Measurements from ENCODE around the gene GZMA. TPM values are rescaled to one million over a fixed set of nuclear protein-coding genes. Genes with fewer than 3 reads are reported as not detected.

GZMA gene
- total and polyA plus RNA-seq, 2 donors (not counting 1 experiment from before 2014, with no cell fraction given): not detected

GRCh38 chr5:55136521-55136920 lies 34.1 kb downstream of the GZMA start:
- TF ChIP-seq EZH2 (IDR thresholded peaks at IDR 0.05; ENCODE audit: low read length, missing control alignments) (no peak), CTCF (conservative IDR thresholded peaks at IDR 0.05 in 1 of 2, IDR thresholded peaks at IDR 0.05 in 1 of 2; ENCODE audit: low read depth in 1 of 2, low read length in 2 of 2) (no peak)
- Histone ChIP-seq H3K9ac (ENCODE audit: insufficient read depth, low read length) (no peak overlapping the region), H3K79me2 (ENCODE audit: control insufficient read depth, insufficient read depth, low read length) (no peaks in the 10 kb centered on the region), H2AFZ (ENCODE audit: low read length) (no peak overlapping the region), H3K4me3 (replicated peaks in 1 of 4; ENCODE audit: control extremely low read depth in 1 of 4, insufficient read depth in 1 of 4, low read depth in 3 of 4, low read length in 4 of 4) (no peak overlapping the region), H3K36me3 (ENCODE audit: control insufficient read depth, insufficient read depth, low read length) (no peaks in the 10 kb centered on the region), H3K9me3 (ENCODE audit: control insufficient read depth, insufficient read depth, low read depth, low read length) (no peaks in the 10 kb centered on the region), H3K27ac (ENCODE audit: insufficient read depth, low read length) (no peak overlapping the region), H3K4me2 (ENCODE audit: extremely low read depth, insufficient read depth, low read length) (no peak overlapping the region), H4K20me1 (ENCODE audit: control insufficient read depth, extremely low read depth, insufficient read depth, low read length) (no peaks in the 10 kb centered on the region), H3K27me3 (ENCODE audit: control insufficient read depth, insufficient read depth, low read length) (no peaks in the 10 kb centered on the region), H3K4me1 (ENCODE audit: control insufficient read depth, extremely low read depth, insufficient read depth, low read length) (no peaks in the 10 kb centered on the region)
- DNase-seq (ENCODE audit: low read depth in 2 of 2): no peak

GRCh38 chr5:55140908-55141665 lies 38.6 kb downstream of the GZMA start:
- H3K27ac ChIP-seq (ENCODE audit: insufficient read depth, low read length): no peak overlapping the region
- H2AFZ ChIP-seq (ENCODE audit: low read length): no peak overlapping the region
- no peak overlapping the region for H3K9ac ChIP-seq (ENCODE audit: insufficient read depth, low read length)
- no peaks in the 10 kb centered on the region for H3K4me1 ChIP-seq (ENCODE audit: control insufficient read depth, extremely low read depth, insufficient read depth, low read length)
- no peaks in the 10 kb centered on the region for H3K36me3 ChIP-seq (ENCODE audit: control insufficient read depth, insufficient read depth, low read length)
- DNase-seq (ENCODE audit: low read depth in 2 of 2): no peak
- H3K4me3 ChIP-seq (replicated peaks in 1 of 4; ENCODE audit: control extremely low read depth in 1 of 4, insufficient read depth in 1 of 4, low read depth in 3 of 4, low read length in 4 of 4): no peak overlapping the region
- TF ChIP-seq EZH2 (IDR thresholded peaks at IDR 0.05; ENCODE audit: low read length, missing control alignments) (no peak), CTCF (conservative IDR thresholded peaks at IDR 0.05 in 1 of 2, IDR thresholded peaks at IDR 0.05 in 1 of 2; ENCODE audit: low read depth in 1 of 2, low read length in 2 of 2) (no peak)
- H3K27me3 ChIP-seq (ENCODE audit: control insufficient read depth, insufficient read depth, low read length): no peaks in the 10 kb centered on the region
- no peak overlapping the region for H3K4me2 ChIP-seq (ENCODE audit: extremely low read depth, insufficient read depth, low read length)
- H3K9me3 ChIP-seq (ENCODE audit: control insufficient read depth, insufficient read depth, low read depth, low read length): no peaks in the 10 kb centered on the region
- H3K79me2 ChIP-seq (ENCODE audit: control insufficient read depth, insufficient read depth, low read length): no peaks in the 10 kb centered on the region
- H4K20me1 ChIP-seq (ENCODE audit: control insufficient read depth, extremely low read depth, insufficient read depth, low read length): no peaks in the 10 kb centered on the region

- no peak overlapping the region for H3K4me2 ChIP-seq (ENCODE audit: extremely low read depth, insufficient read depth, low read length)
- DNase-seq (ENCODE audit: low read depth in 2 of 2): no peak
- no peaks in the 10 kb centered on the region for H3K9me3 ChIP-seq (ENCODE audit: control insufficient read depth, insufficient read depth, low read depth, low read length)
- H3K4me3 ChIP-seq (replicated peaks in 1 of 4; ENCODE audit: control extremely low read depth in 1 of 4, insufficient read depth in 1 of 4, low read depth in 3 of 4, low read length in 4 of 4): no peak overlapping the region
- H3K27me3 ChIP-seq (ENCODE audit: control insufficient read depth, insufficient read depth, low read length): no peaks in the 10 kb centered on the region
- no peaks in the 10 kb centered on the region for H3K4me1 ChIP-seq (ENCODE audit: control insufficient read depth, extremely low read depth, insufficient read depth, low read length)
- TF ChIP-seq EZH2 (IDR thresholded peaks at IDR 0.05; ENCODE audit: low read length, missing control alignments) (no peak), CTCF (conservative IDR thresholded peaks at IDR 0.05 in 1 of 2, IDR thresholded peaks at IDR 0.05 in 1 of 2; ENCODE audit: low read depth in 1 of 2, low read length in 2 of 2) (no peak)
- H2AFZ ChIP-seq (ENCODE audit: low read length): no peak overlapping the region
- no peak overlapping the region for H3K9ac ChIP-seq (ENCODE audit: insufficient read depth, low read length)
- no peaks in the 10 kb centered on the region for H3K79me2 ChIP-seq (ENCODE audit: control insufficient read depth, insufficient read depth, low read length)
- H4K20me1 ChIP-seq (ENCODE audit: control insufficient read depth, extremely low read depth, insufficient read depth, low read length): no peaks in the 10 kb centered on the region
- H3K36me3 ChIP-seq (ENCODE audit: control insufficient read depth, insufficient read depth, low read length): no peaks in the 10 kb centered on the region
- H3K27ac ChIP-seq (ENCODE audit: insufficient read depth, low read length): no peak overlapping the region
Observed at GRCh38 chr5:55141945-55142690, 39.7 kb downstream of the GZMA start.

Measured in fibroblast of lung (primary cell).